ENCODE data around the gene GPX2.

GRCh38 chr14:64937171-64937820 lies 5.2 kb downstream of the GPX2 start:
- TF ChIP-seq CTCF (IDR thresholded peaks at IDR 0.05; ENCODE audit: insufficient read depth, low read depth, low read length), result no peak
- TF ChIP-seq EZH2 (IDR thresholded peaks at IDR 0.05; ENCODE audit: insufficient read depth, low read length), result no peak
